WI38 (cell line): ENCODE results near the gene FMC1.
A peak's percentile ranks its signal among the peaks of the same experiment; 100 is the strongest.

Experiments used
- H3K4me3 ChIP-seq: 2 replicates; pipeline ENCODE4 v1.5.1; 2011; ENCODE audit warnings: low read depth, mild to moderate bottlenecking, control low read depth, low read length
- CTCF ChIP-seq: IDR thresholded peaks from 2 replicates; pipeline ENCODE4 v1.5.1; 2012; ENCODE audit warnings: low read depth, mild to moderate bottlenecking, control low read depth, low read length

FMC1 gene

DNA sequence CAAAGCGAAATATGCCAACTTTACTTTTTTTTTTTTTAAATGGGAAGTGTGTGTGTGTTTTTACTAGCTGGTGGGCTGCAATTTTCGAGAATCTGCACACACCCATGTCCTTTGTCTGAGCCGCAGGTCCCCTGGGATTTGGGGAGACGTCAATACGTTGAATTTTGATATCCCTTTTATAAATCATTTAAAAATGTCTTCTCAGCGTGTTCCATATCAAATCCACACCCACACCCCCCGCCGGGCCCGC is 404 bp upstream of the FMC1 start:
- TF ChIP-seq CTCF: no peak
- H3K4me3 ChIP-seq: peak overlapping the region; percentile 91

DNA sequence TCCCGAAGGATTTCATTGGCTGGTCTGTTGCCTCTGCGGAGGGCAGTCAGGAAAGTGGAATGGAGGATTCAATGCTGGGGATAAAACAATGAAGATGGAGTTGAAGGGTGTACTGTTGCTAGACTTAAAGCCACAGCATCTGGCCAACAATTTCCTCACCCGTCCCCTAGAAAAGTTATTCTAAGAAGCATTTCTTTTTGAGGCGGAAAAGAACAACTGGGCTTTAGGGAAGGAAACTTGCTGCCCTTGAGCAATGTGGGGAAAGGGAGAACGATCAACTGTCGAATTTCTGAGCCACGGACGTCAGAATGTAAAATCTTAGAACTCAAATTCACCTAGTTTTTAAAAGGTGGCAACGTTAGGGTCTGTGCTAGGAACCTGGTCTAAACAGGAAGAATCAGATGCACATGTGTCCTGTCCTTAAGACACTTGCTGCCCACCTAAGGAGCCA is 664 bp downstream of the FMC1 start:
- H3K4me3 ChIP-seq: peak overlapping the region; percentile 91
- TF ChIP-seq CTCF: no peak

DNA sequence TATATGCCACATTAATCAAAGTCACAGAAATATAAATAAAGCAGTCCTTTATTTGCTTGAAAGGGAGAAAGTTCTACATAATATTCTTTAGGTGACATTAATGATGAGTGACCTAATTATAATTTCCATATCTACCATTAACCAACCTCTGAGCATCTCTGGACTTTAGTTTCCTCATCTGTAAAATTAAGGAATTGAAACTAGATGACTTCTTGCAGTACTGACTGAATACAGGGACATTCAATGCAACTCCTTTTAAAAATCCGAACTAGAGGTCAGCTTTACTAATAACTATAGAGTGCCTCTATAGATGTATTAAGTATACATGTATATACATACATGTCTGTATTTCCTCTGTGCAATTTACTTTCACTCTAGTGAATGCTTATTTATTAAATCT is 3.9 kb downstream of the FMC1 start:
- no peak overlapping the region for H3K4me3 ChIP-seq
- no peak for TF ChIP-seq CTCF

GRCh38 chr7:139351027-139351426 is 9.9 kb downstream of the FMC1 start:
- H3K4me3 ChIP-seq: no peak overlapping the region
- no peak for TF ChIP-seq CTCF

- H3K4me3 ChIP-seq: no peak overlapping the region
These were observed 13.6 kb downstream of the FMC1 start for GRCh38 chr7:139354729-139355128.

GRCh38 chr7:139355320-139355719 is 14.2 kb downstream of the FMC1 start:
- TF ChIP-seq CTCF: no peak
- H3K4me3 ChIP-seq: no peak overlapping the region

More at GRCh38 chr7:139354729-139355128, 13.6 kb downstream of the FMC1 start:
- no peak for TF ChIP-seq CTCF

DNA sequence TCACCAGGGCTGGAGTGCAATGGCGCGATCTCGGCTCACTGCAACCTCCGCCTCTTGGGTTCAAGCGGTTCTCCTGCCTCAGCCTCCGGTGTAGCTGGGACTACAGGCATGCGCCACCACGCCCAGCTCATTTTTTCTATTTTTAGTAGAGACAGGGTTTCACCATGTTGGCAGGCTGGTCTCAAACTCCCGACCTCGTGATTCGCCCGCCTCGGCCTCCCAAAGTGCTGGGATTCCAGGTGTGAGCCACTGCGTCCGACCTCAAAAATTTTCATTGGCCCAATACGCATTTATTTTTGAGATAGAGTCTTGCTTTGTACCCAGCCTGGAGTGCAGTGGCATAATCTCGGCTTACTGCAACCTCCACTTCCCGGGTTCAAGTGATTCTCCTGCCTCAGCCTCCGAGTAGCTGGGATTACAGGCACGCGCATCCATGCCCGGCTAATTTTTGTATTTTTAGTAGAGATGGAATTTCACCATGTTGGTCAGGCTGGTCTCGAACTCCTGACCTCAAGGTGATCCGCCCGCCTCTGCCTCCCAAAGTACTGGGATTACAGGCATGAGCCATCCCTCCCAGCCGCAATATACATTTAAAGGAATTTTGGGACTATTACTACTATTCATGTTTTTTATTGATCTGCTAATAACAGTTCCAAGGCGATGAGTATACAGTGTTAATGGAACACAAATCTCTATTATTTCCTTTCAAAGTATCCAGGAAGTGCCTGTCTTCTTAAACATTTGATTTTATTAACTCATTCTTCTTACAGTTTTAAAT is 16.8 kb downstream of the FMC1 start:
- peak overlapping the region; percentile 76 for H3K4me3 ChIP-seq
